ENCODE measurements around the gene MAD1L1.

DNA sequence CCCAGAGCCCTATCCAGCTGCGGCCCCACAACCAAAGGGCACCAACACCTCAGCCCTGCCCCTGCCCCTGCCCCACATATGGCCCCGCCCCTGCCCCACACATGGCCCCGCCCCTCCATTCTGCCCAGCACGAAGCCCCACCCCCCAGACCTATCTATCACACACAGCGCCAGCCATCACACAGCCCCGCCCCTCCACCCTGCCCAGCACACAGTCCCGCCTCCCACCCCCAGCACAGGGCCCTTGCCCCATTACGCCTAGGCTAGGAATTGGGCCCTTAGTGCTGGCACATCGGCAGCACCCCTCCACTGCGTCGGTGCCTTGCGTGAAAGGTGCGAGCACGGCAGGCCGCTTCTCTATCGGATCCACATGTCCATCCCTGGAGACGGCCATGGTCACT is 126.8 kb downstream of the MAD1L1 start:
- no peak for TF ChIP-seq EZH2 (IDR thresholded peaks at IDR 0.05)
- TF ChIP-seq POLR2AphosphoS5 (IDR thresholded peaks at IDR 0.05; ENCODE audit: borderline replicate concordance, low read depth, low read length) = no peak
